ENCODE data around the gene HPS3.
"Not testable (repeated sequence)": the region's sequence is repeated elsewhere in the genome, so short reads cannot be mapped to it uniquely, and the experiment has no call there.

HPS3 gene

DNA sequence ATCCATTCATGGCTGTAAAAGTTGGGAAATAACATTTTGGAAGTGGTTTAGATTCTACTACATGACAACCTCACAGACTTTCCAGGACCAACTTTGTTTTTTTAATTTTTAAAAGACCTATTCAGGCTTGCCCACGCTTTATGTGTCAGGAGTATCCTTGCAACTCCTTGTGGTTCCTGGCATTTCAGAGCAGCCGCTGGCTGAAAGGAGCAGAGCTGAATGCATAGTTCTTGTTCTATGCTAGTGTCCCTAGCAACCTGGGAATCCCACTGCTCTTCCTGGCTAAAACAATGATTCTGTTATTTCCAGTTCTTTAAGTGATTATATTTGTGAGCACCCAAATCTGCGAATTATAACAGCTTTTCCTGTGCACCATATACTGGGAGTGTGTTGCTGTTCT lies 57.3 kb downstream of the HPS3 start:
- DNase-seq: no peak

DNA sequence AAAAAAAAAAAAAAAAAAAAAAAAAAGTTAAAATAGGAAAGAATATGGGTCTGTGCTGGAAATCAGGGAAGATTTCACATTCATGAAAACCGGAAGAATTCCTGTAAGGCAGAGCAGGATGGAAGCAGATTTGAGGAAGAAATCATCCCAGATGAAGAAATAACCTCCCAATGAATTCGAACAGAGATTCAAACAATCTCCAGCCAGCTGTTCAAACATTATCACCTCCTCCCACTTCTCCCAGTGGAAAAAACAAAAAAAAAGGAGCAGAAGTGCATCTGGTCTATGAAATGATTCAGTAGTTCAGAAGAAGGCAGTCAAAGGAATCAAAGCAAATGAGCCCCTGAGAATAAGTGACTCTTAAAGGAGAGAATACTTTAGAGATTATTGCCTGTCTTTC lies 59.1 kb downstream of the HPS3 start:
- no peak for DNase-seq

DNA sequence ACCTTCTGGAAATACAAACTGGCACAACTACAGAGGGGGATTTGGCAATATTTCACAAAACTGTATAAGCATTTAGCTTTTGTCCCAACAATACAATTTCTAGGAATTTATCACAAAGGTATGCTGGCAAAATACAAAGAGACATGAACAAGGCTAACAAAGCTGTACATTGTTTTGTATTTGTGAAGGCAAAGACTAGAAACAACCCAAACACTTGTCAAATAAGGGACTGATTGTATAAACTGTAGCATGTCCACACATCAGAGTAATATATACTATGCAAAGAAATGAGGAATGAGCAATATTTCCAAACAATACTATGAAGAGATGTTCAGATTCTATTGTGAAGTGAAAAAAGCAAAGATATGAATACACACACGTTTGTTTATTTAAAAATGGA lies 65.8 kb downstream of the HPS3 start:
- DNase-seq: no peak

DNA sequence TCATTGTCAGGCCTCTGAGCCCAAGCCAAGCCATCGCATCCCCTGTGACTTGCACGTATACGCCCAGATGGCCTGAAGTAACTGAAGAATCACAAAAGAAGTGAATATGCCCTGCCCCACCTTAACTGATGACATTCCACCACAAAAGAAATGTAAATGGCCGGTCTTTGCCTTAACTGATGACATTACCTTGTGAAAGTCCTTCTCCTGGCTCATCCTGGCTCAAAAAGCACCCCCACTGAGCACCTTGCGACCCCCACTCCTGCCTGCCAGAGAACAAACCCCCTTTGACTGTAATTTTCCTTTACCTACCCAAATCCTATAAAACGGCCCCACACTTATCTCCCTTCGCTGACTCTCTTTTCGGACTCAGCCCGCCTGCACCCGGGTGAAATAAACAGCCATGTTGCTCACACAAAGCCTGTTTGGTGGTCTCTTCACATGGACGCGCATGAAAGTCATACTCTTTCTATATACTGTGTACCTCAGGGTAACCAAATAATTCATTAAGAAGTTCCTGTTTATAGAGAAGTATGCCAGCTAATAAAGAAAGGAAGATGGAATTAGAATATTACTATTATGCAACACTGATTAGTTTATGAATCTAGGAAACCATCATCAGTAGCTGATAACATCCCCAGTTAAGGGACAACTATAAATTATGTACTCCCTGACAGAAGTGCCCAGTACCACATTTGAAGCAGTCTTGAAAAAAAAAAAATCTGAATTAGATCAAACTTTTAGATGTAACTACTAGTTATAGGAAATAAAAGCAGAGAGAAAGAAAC lies 67.6 kb downstream of the HPS3 start:
- not testable (repeated sequence) for DNase-seq

DNA sequence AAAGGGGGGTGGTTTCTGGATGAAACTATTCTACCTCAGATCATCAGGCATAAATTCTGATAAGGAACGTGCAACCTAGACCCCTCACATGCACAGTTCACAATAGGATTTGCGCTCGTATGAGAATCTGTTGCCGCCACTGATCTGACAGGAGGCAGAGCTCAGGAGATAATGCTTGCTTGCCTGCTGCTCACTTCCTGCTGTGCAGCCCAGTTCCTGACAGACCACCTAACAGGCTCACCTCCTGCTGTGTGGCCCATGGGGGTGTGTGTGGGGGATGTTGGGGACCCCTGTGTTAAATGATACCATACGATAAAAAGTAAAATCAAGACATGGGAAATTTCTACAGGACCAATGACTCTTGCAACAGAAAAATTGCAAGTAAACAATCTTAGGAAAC lies 68.2 kb downstream of the HPS3 start:
- DNase-seq: no peak

DNA sequence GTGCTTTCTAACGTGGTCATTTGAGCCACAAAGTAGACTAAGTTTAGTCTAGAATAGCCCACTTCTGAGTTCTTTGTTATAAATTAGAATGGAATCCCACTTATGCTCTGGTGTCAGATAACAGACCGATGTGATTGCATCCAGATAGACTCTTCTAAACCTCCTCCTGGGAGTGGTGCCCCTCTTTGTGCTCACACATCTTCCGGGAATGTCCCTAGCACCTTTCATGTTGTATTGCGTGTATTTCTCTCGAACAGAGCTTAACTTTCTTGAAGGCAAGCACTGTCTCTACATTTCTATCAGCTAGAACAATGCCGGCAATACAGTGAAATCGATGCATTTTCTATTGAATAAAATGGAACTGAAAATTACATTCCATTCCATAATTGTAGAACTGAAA lies 69.2 kb downstream of the HPS3 start:
- no peak for DNase-seq

DNA sequence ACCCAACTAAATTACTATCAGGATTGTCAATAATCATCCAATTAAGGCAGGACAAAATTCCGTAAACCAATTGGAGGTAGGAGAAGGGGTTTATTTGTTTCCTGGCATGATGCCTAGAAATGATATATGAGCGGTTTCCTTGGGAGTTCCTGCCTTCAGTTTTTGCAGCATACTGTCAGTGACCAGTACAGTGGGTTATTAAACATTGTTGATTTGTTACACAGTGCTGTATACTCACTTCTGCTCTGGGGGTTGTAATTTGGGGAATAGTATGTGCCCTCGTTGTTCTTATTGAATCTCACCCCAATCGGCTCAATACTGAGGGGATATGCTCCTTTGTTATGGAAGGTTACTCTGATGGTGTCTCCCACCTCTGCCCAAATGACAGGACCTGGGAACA lies 70.0 kb downstream of the HPS3 start:
- DNase-seq: no peak

DNA sequence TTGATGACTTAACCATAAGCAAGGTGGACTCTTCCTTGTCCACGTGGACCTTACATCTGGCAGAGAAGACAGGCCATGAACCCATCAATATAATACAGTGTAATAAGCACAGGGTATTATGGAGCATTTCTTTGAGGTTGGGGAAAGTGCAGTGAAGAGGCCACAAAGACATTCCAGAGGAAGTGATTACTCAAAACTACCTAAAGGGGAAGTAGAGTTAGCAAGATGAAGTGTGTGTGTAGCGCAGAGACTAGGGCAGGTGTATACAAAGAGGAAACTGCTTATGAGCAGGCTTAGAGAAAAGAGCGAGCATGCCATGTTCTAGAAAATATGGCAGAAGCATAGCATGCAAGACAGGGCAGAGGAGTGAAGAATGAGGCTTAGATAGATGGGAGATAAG lies 74.3 kb downstream of the HPS3 start:
- DNase-seq: no peak

DNA sequence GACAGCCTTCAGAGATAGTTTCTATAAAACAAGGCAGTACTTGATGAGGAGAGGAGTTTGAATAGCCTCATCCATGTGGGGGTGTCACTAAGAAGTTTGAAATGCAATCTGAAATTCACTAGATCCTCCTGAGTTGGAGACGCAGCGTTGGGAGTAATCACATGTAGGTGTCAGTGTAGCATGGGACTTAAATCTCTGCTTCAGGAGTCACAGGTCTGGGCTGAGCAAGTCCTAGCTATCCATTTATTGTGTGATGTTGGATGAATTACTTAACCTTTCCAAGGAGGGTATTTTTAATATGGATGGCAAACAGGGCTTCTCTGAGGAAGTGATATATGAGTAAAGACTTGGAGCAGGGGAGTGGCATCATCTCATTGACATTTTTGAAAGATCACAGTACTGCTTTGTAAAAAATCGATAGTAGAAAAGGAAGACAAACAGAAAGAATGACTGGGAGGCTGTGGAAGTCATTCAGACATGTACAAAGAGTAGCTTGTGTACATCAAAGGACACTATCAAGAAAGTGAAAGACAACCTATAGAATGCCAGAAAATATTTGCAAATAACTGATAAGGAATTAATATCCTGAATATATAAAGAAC lies 75.1 kb downstream of the HPS3 start:
- DNase-seq: no peak

DNA sequence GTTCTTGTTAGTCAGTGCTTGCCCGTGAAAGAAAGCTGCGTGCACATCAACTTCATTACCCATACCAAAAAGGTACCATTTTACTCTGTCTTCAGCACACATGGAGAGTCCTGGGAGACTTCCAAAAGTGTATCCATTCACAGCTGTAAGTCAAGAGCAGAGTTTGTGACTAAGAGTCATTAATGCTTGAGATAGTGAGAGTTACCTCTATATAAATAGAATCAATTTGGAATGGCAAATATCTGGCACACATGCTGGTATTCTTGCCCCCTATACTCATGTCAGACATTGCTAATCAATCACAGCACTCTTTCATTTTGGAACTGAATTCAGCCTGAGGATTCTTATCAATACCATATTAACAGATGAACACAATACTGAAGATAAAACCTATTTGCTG lies 78.0 kb downstream of the HPS3 start:
- no peak for DNase-seq

DNA sequence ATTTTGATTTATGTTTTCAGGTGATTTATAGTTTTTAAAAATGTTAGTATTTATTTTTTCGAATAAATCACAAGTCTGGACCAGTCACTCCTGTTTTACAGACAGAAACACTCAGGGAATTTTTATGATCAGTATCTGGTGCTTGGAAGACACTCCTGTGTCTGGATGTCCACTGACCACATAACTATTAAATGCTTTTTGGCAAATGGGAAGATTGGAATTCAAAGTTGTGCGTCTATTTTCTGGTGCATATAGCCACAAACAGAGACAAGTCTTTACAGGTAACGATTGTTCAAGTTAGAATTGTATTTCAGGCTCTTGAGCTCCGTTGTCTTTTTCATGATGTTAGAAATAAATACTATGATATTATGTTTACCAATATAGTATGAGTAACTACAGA lies 80.0 kb downstream of the HPS3 start:
- no peak for DNase-seq

DNA sequence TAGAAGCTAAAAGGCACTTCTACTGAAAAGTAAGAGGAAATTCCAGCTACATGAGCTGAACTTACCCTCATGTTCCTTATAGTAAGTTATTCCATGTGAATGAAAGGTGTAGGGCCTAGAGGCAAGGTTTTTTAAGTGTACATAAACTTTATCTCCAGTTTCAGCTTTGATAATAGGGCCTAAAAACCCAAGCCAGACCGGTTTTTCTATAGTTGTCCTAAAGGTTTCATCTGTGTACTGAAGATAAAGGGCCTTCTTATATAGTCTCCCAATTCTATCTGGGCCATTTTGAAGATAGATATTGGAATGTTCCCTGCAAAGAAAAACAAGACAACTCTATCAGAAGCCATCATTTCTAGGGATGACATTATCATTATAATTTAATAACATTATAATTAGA lies 82.9 kb downstream of the HPS3 start:
- DNase-seq: no peak

DNA sequence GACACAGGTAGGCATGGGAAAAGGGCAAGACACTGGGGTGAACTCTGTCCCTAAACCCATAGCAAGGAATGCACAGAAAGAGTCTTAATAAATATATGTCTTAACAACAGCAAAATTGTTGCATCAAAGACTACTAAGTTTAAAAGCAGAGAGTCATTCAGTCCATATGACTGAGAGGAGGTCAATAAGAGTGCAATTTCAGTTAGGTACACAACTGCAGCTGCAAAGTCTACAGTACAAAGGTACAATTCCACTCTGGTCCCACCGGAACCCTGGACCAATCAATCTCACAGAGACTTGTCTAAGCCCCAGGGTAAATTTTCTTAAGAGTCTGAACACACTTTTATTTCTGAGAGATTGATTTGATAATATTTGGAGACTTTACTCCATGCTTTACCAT lies 85.3 kb downstream of the HPS3 start:
- DNase-seq: no peak

DNA sequence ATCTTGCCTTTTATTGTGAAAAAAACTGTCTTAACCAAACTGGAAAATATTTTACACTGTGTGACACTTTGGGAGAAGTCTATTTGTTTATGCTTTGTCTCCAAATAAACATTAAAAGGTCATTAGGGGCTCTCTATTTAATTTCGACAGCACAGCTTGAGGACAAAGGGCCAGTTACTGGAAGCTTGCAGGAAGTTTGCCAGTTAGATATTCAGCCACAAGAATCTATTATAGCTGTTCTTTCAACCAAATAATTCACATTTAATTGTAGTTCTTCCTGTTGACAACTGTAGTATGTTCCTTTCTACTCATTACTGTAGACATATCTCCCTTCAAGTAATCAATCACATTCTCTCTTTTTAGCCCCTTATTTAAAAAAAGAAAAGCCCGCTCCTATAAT lies 86.1 kb downstream of the HPS3 start:
- DNase-seq: no peak

DNA sequence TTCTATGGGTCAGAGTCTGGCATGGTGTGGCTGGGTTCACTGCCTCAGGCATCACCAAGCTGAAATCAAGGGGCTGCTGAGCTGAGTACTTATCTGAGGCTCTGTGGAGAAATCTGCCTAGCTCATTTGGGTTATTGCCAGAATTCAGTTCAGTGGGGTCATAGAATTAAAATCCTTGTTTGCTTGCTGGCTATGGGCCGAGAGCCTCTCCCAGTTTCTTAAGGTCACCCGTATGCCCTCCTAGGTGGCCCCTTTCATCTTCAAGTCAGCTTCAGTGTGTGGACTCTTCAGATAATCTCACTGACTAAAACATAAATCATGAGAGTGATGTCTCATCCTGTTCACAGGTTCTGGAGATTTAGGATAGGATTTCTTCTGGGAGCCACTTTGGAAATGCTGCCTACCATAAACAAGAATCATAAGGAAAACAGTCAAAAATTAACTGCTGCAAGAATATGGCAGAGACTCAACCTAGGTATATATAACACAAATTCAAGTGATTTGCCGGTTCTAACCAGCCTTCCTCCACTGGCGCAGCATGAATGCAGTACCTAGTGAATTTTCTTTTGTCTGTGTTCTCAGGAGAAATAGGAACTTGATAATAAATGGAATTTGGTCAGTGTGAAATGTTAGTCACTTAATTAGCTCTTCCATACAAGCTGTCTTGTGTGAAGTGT lies 86.9 kb downstream of the HPS3 start:
- no peak for DNase-seq

DNA sequence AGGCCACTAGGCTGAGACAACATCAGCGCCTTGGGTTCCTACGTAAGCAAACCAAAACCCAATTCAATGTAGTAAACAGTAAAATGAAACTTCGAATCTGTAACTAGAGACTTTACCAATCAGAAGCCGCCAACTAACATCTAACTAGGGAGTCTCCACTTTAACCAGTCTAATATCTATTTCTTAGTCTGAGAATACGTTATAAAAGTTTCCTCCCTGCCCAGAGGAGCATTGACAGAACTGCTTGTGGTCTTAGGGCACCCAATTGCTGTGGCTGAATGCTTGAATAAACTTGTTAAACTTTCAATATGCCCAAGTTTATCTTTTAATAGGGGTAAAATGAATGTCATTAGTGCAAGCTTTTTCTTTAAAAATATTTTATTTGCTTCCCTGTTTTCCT lies 87.9 kb downstream of the HPS3 start:
- DNase-seq: no peak

DNA sequence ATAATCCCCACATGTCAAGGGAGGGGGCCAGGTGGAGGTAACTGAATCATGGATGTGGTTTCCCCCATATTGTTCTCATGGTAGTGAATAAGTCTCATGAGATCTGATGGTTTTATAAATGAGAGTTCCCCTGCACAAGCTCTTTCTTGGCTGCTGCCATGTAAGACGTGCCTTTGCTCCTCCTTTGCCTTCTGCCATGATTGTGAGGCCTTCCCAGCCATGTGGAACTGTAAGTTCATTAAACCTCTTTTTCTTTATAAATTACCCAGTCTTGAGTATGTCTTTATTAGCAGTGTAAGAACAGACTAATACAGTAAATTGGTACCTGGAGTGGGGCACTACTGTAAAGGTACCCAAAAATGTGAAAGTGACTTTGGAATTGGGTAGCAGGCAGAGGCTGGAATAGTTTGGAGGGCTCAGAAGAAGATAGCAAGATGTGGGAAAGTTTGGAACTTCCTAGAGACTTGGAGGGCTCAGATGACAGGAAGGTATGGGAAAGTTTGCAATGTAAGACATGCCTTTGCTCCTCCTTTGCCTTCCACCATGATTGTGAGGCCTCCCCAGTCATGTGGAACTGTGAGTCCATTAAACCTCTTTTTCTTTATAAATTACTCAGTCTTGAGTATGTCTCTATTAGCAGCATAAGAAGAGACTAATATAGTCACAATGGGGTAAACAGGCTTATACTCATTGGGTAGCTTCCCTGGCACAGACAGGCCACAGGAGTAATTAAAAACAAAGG lies 90.1 kb downstream of the HPS3 start:
- not testable (repeated sequence) for DNase-seq

DNA sequence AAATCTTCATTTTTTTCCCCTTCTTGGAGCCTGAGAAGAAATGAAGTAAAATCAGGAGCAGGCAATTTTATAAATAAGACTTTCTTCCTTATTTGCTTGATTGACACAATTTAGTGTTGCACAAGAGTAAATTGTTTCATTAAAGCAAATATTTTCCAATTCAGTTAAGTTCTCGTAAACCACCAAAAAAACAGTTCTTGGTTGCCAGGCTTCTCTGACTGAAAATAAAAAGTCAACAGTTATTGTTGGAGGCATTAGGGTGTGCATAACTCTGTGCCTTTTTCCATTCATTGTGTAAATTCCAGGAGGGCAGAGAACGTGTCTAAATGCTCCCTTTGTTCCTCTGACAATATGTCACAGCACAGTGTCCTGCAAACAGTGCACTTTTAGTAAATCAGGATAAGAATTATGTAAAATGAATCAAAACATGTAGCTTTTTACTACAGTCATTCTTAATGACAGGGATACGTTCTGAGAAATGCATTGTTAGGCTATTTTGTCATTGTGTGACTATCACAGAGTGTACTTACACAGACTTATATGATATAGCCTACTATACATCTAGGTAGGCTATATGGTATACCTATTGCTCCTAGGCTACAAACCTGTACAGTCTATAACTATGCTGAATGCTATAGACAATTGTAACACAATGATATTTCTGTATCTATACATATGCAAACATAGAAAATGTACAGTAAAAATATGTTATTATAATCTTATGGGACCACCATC lies 92.5 kb downstream of the HPS3 start, which contains the start of gene CP:
CP (minus strand) TSS at position 47 of the 735 bp plus-strand sequence; CDS start at position 10, 37 bp downstream.
- DNase-seq: no peak

Data from activated CD8-positive, alpha-beta memory T cell treated with anti-CD3 and anti-CD28 coated beads, Interleukin-2, amount 50 U/mL, for 48 hours (primary cell).